ENCODE data around the gene GPR42. TPM values are rescaled to one million over a fixed set of nuclear protein-coding genes. Genes with fewer than 3 reads are reported as not detected.
A peak's percentile ranks its signal among the peaks of the same experiment; 100 is the strongest.
"Not testable (repeated sequence)": the region's sequence is repeated elsewhere in the genome, so short reads cannot be mapped to it uniquely, and the experiment has no call there.

Gene GPR42
- total RNA-seq, 1 experiment from 2014 or later = not detected

GRCh38 chr19:35396240-35396885 is 25.5 kb downstream of the GPR42 start:
- DNase-seq (ENCODE audit: low read depth) = no peak

GRCh38 chr19:35397064-35397463 is 26.2 kb downstream of the GPR42 start:
- no peak for DNase-seq (ENCODE audit: low read depth)

GRCh38 chr19:35398570-35398969 is 27.7 kb downstream of the GPR42 start:
- DNase-seq (ENCODE audit: low read depth) = no peak

GRCh38 chr19:35399231-35399630 is 28.4 kb downstream of the GPR42 start:
- DNase-seq (ENCODE audit: low read depth) = no peak

GRCh38 chr19:35399948-35400772 is 29.3 kb downstream of the GPR42 start:
- DNase-seq (ENCODE audit: low read depth) = no peak

GRCh38 chr19:35400773-35401100 is 29.9 kb downstream of the GPR42 start:
- DNase-seq (ENCODE audit: low read depth) = no peak

- not testable (repeated sequence) for DNase-seq (ENCODE audit: low read depth)
Measured at GRCh38 chr19:35401416-35401815, 30.5 kb downstream of the GPR42 start.

GRCh38 chr19:35403116-35403760 is 32.4 kb downstream of the GPR42 start:
- DNase-seq (ENCODE audit: low read depth) = no peak

- peak; percentile 83 for DNase-seq (ENCODE audit: low read depth)
Measured at GRCh38 chr19:35404879-35405622, 34.2 kb downstream of the GPR42 start.

- DNase-seq (ENCODE audit: low read depth) = no peak
Measured at GRCh38 chr19:35407619-35408018, 36.8 kb downstream of the GPR42 start.

- DNase-seq (ENCODE audit: low read depth) = no peak
Measured at GRCh38 chr19:35408284-35409171, 37.7 kb downstream of the GPR42 start.

- DNase-seq (ENCODE audit: low read depth) = no peak
Measured at GRCh38 chr19:35409191-35409590, 38.3 kb downstream of the GPR42 start.

- DNase-seq (ENCODE audit: low read depth) = no peak
Measured at GRCh38 chr19:35410487-35410886, 39.6 kb downstream of the GPR42 start.

- DNase-seq (ENCODE audit: low read depth) = no peak
Measured at GRCh38 chr19:35414442-35414841, 43.6 kb downstream of the GPR42 start.

GRCh38 chr19:35416331-35416730 is 45.5 kb downstream of the GPR42 start:
- no peak for DNase-seq (ENCODE audit: low read depth)

GRCh38 chr19:35417278-35417677 is 46.4 kb downstream of the GPR42 start:
- DNase-seq (ENCODE audit: low read depth) = no peak

- no peak for DNase-seq (ENCODE audit: low read depth)
Measured at GRCh38 chr19:35417713-35418534, 47.1 kb downstream of the GPR42 start.

- no peak for DNase-seq (ENCODE audit: low read depth)
Measured at GRCh38 chr19:35419046-35419445, 48.2 kb downstream of the GPR42 start.

- DNase-seq (ENCODE audit: low read depth) = no peak
Measured at GRCh38 chr19:35419805-35420204, 48.9 kb downstream of the GPR42 start.

- DNase-seq (ENCODE audit: low read depth) = no peak
Measured at GRCh38 chr19:35421362-35421761, 50.5 kb downstream of the GPR42 start.

All from RPMI7951 (cell line).